Ovary (tissue), 3 donors: ENCODE results near the gene LUC7L3.

Experiments
- CTCF ChIP-seq, 3 donors: fragments of 450-650 bp in 2 of 3; fragments of 200-600 bp in 1 of 3; IDR thresholded peaks; one replicate each; pipeline versions ENCODE4 v1.5.1 to v1.8.0; 2016 to 2022; ENCODE audit warnings: antibody characterized with exemption in 3 of 3, mild to moderate bottlenecking in 1 of 3
- EP300 ChIP-seq: sonication (generic); formaldehyde crosslinking; IDR thresholded peaks from one replicate; pipeline ENCODE4 v1.6.1; 2017; ENCODE audit warnings: antibody characterized with exemption
- POLR2A ChIP-seq: fragments of 450-650 bp; IDR thresholded peaks from one replicate; pipeline ENCODE4 v1.6.1; 2017; ENCODE audit warnings: antibody characterized with exemption, mild to moderate bottlenecking, moderate library complexity
- donor health status: DM: no; HTN: no; CAD: no.

GRCh38 chr17:50692448-50693035 is 26.9 kb upstream of the LUC7L3 start:
- TF ChIP-seq POLR2A (no peak), CTCF (IDR thresholded peaks at IDR 0.05) (no peak), EP300 (no peak)
